Measurements from ENCODE around the gene NCMAP.

NCMAP gene

DNA sequence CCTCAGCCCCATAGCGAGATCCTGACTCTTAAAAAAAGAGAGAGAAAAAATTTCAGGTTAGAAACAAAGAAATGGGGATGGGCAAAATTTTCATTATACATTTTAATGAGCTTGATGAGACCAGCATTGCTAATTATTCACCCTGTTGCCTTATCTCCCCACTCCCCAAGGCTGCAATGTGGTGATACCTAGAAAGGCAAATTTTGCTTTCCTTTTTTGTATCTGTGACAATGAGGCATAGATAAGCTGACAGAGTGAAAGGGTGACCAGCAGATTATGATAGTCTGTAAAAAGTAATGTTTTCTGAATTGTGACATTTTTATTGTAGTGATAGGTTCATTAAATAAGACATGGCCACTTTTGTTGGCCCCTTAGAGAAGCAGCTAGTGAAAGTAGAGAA is 100.2 kb downstream of the NCMAP start:
- Histone ChIP-seq H3F3A (ENCODE audit: control insufficient read depth, insufficient read depth) (peaks cover 20% of the 10 kb centered on the region), H4K20me1 (ENCODE audit: control insufficient read depth, insufficient read depth, low read depth, low read length) (peaks cover 13% of the 10 kb centered on the region; the same call in 1 of the 2 replicates), H3K4me2 (ENCODE audit: low read length) (no peak overlapping the region), H3K9me3 (ENCODE audit: control insufficient read depth, insufficient read depth, low read length) (no peaks in the 10 kb centered on the region), H3K4me1 (ENCODE audit: control insufficient read depth, low read length) (no peaks in the 10 kb centered on the region), H3K4me3 (ENCODE audit: low read length) (no peak overlapping the region), H3K27me3 (ENCODE audit: control insufficient read depth, low read length) (no peaks in the 10 kb centered on the region), H3K9me2 (replicated peaks; ENCODE audit: control insufficient read depth, low read length) (no peaks in the 10 kb centered on the region), H3K36me3 (ENCODE audit: control insufficient read depth, low read length) (peaks cover 97% of the 10 kb centered on the region), H3K27ac (ENCODE audit: low read depth, low read length) (no peak overlapping the region), H3K79me2 (ENCODE audit: control insufficient read depth, low read length) (peaks cover 91% of the 10 kb centered on the region)
- TF ChIP-seq EZH2phosphoT487 (IDR thresholded peaks at IDR 0.05; ENCODE audit: borderline replicate concordance, low read length): no peak
- TF ChIP-seq, protein P1, sequence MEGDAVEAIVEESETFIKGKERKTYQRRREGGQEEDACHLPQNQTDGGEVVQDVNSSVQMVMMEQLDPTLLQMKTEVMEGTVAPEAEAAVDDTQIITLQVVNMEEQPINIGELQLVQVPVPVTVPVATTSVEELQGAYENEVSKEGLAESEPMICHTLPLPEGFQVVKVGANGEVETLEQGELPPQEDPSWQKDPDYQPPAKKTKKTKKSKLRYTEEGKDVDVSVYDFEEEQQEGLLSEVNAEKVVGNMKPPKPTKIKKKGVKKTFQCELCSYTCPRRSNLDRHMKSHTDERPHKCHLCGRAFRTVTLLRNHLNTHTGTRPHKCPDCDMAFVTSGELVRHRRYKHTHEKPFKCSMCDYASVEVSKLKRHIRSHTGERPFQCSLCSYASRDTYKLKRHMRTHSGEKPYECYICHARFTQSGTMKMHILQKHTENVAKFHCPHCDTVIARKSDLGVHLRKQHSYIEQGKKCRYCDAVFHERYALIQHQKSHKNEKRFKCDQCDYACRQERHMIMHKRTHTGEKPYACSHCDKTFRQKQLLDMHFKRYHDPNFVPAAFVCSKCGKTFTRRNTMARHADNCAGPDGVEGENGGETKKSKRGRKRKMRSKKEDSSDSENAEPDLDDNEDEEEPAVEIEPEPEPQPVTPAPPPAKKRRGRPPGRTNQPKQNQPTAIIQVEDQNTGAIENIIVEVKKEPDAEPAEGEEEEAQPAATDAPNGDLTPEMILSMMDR (IDR thresholded peaks at IDR 0.05; ENCODE audit: low read depth, low read length, poor library complexity, severe bottlenecking): no peak

GRCh38 chr1:24657781-24658180 is 101.9 kb downstream of the NCMAP start:
- Histone ChIP-seq H3K79me2 (ENCODE audit: control insufficient read depth, low read length) (peaks cover 90% of the 10 kb centered on the region), H3K9me3 (ENCODE audit: control insufficient read depth, insufficient read depth, low read length) (no peaks in the 10 kb centered on the region), H3K36me3 (ENCODE audit: control insufficient read depth, low read length) (peaks cover 98% of the 10 kb centered on the region), H4K20me1 (ENCODE audit: control insufficient read depth, insufficient read depth, low read depth, low read length) (peaks cover 13% of the 10 kb centered on the region; the same call in 1 of the 2 replicates), H3K9me2 (replicated peaks; ENCODE audit: control insufficient read depth, low read length) (no peaks in the 10 kb centered on the region), H3F3A (ENCODE audit: control insufficient read depth, insufficient read depth) (peaks cover 23% of the 10 kb centered on the region), H3K27me3 (ENCODE audit: control insufficient read depth, low read length) (no peaks in the 10 kb centered on the region), H3K4me1 (ENCODE audit: control insufficient read depth, low read length) (no peaks in the 10 kb centered on the region), H3K4me3 (ENCODE audit: low read length) (no peak overlapping the region), H3K4me2 (ENCODE audit: low read length) (no peak overlapping the region), H3K27ac (ENCODE audit: low read depth, low read length) (no peak overlapping the region)
- TF ChIP-seq, protein P1 (IDR thresholded peaks at IDR 0.05; ENCODE audit: low read depth, low read length, poor library complexity, severe bottlenecking): no peak
- no peak for TF ChIP-seq EZH2phosphoT487 (IDR thresholded peaks at IDR 0.05; ENCODE audit: borderline replicate concordance, low read length)
